Liver (tissue), 9 donors: Measurements from ENCODE around the gene SCGN. TPM values are rescaled to one million over a fixed set of nuclear protein-coding genes. Genes with fewer than 3 reads are reported as not detected.

Experiments
- DNase-seq: peaks from one replicate; pipeline ENCODE4 v3.0.0-alpha.2; 2017; ENCODE audit warnings: low spot score
- H3K27ac ChIP-seq, 2 donors: one replicate each; pipeline ENCODE4 v1.7.0; 2013; ENCODE audit warnings: inconsistent platforms in 2 of 2, low read length in 2 of 2, control low read depth in 1 of 2, low read depth in 1 of 2, mild to moderate bottlenecking in 1 of 2
- H3K27me3 ChIP-seq, 4 donors: one replicate each; pipeline versions ENCODE4 v1.6.1 to v1.7.0; 2013; ENCODE audit warnings: low read length in 3 of 4, inconsistent platforms in 1 of 4, mild to moderate bottlenecking in 1 of 4, moderate library complexity in 1 of 4; ENCODE audit not compliant: control insufficient read depth in 4 of 4, insufficient read depth in 4 of 4
- H3K36me3 ChIP-seq, 4 donors: one replicate each; pipeline versions ENCODE4 v1.6.1 to v1.7.0; 2013; ENCODE audit warnings: low read length in 3 of 4, mild to moderate bottlenecking in 3 of 4, low read depth in 1 of 4, moderate library complexity in 1 of 4; ENCODE audit not compliant: control insufficient read depth in 4 of 4, insufficient read depth in 3 of 4
- H3K4me1 ChIP-seq, 4 donors: one replicate each; pipeline versions ENCODE4 v1.6.1 to v1.7.0; 2013; ENCODE audit warnings: low read length in 3 of 4, mild to moderate bottlenecking in 3 of 4, moderate library complexity in 1 of 4; ENCODE audit not compliant: control insufficient read depth in 4 of 4, insufficient read depth in 4 of 4
- H3K4me3 ChIP-seq, 3 donors: one replicate each; pipeline versions ENCODE4 v1.6.1 to v1.7.0; 2013; ENCODE audit warnings: low read length in 3 of 3, control low read depth in 1 of 3, low read depth in 1 of 3, mild to moderate bottlenecking in 1 of 3
- H3K9ac ChIP-seq, 2 donors: one replicate each; pipeline ENCODE4 v1.7.0; 2013; ENCODE audit warnings: low read length in 2 of 2, mild to moderate bottlenecking in 2 of 2, moderate library complexity in 2 of 2, control low read depth in 1 of 2, low read depth in 1 of 2
- H3K9me3 ChIP-seq, 4 donors: one replicate each; pipeline versions ENCODE4 v1.6.1 to v1.7.0; 2013; ENCODE audit warnings: low read length in 3 of 4; ENCODE audit not compliant: control insufficient read depth in 4 of 4
- ATF3 ChIP-seq: IDR thresholded peaks from 2 replicates; pipeline ENCODE4 v1.6.1; 2016; ENCODE audit warnings: antibody characterized with exemption
- CTCF ChIP-seq: fragments of 150-350 bp; IDR thresholded peaks from 2 replicates; pipeline ENCODE4 v1.5.1; 2017; ENCODE audit warnings: improper control_type of control experiment, low read depth, low read length; ENCODE audit not compliant: missing input control
- FOXA1 ChIP-seq: IDR thresholded peaks from 2 replicates; pipeline ENCODE4 v1.6.1; 2016; ENCODE audit warnings: antibody characterized with exemption
- FOXA2 ChIP-seq: IDR thresholded peaks from 2 replicates; pipeline ENCODE4 v1.6.1; 2016; ENCODE audit warnings: antibody characterized with exemption
- GABPA ChIP-seq, 2 donors: IDR thresholded peaks in 1 of 2; conservative IDR thresholded peaks in 1 of 2; 2 replicates each; pipeline ENCODE4 v1.6.1; 2016; ENCODE audit warnings: antibody characterized with exemption in 2 of 2, mild to moderate bottlenecking in 1 of 2, moderate library complexity in 1 of 2
- HNF4A ChIP-seq, 2 donors: conservative IDR thresholded peaks; 2 replicates each; pipeline ENCODE4 v1.6.1; 2016; ENCODE audit warnings: antibody characterized with exemption in 2 of 2, mild to moderate bottlenecking in 2 of 2
- HNF4G ChIP-seq: IDR thresholded peaks from 2 replicates; pipeline ENCODE4 v1.6.1; 2016; ENCODE audit warnings: antibody characterized with exemption
- NR2F2 ChIP-seq: IDR thresholded peaks from 2 replicates; pipeline ENCODE4 v1.6.1; 2016; ENCODE audit warnings: antibody characterized with exemption
- RAD21 ChIP-seq, 2 donors: IDR thresholded peaks; 2 replicates each; pipeline ENCODE4 v1.6.1; 2016; ENCODE audit warnings: antibody characterized with exemption in 2 of 2, mild to moderate bottlenecking in 2 of 2
- REST ChIP-seq: IDR thresholded peaks from 2 replicates; pipeline ENCODE4 v1.6.1; 2016; ENCODE audit warnings: antibody characterized with exemption, mild to moderate bottlenecking
- RXRA ChIP-seq, 2 donors: IDR thresholded peaks; 2 replicates each; pipeline ENCODE4 v1.6.1; 2017 to 2018; ENCODE audit warnings: antibody characterized with exemption in 2 of 2, mild to moderate bottlenecking in 1 of 2
- SP1 ChIP-seq: IDR thresholded peaks from 2 replicates; pipeline ENCODE4 v1.6.1; 2018; ENCODE audit warnings: antibody characterized with exemption, mild to moderate bottlenecking
- TAF1 ChIP-seq: conservative IDR thresholded peaks from 2 replicates; pipeline ENCODE4 v1.6.1; 2016; ENCODE audit warnings: antibody characterized with exemption, mild to moderate bottlenecking
- YY1 ChIP-seq: IDR thresholded peaks from 2 replicates; pipeline ENCODE4 v1.6.1; 2016; ENCODE audit warnings: antibody characterized with exemption, mild to moderate bottlenecking
- ZBTB33 ChIP-seq: IDR thresholded peaks from 2 replicates; pipeline ENCODE4 v1.6.1; 2016; ENCODE audit warnings: antibody characterized with exemption
- WGBS: extraction: QIAGEN DNeasy Blood & Tissue Kit; methylation state at CpG from one replicate; pipeline ENCODE4 v1.1.7; 2013; 5-methylcytosine and 5-hydroxymethylcytosine counted together
- polyA plus RNA-seq, 2 donors: library from polyadenylated mRNA; stranded (reverse) in 1 of 2; unstranded in 1 of 2; fragments of 200-250 nt in 1 of 2; fragments of >200 nt in 1 of 2; fragmentation: Nextera tagmentation in 1 of 2; extraction: Ambion mirVana in 1 of 2; gene quantifications; one replicate each; pipeline versions ENCODE4 v1.2.1 to v1.2.3, GENCODE V29; 2013 to 2015
- total RNA-seq, 2 donors: library from RNA; depleted of rRNA; stranded (reverse); fragments of >200 nt; gene quantifications; one replicate each; pipeline ENCODE4 v1.2.3, GENCODE V29; 2014
- donor health status: healthy.
- donor health status: healthy.
- donor health status: healthy.
- donor health status: healthy.
- donor health status: healthy.

The SCGN gene
- total and polyA plus RNA-seq, 4 donors: 0.28 to 8.1 (median 2.8) TPM

GRCh38 chr6:25623065-25623464 is 28.9 kb upstream of the SCGN start (continued):
- no peak for TF ChIP-seq REST
- no peak for TF ChIP-seq RXRA (IDR thresholded peaks at IDR 0.05)
- no peak for TF ChIP-seq TAF1
- TF ChIP-seq ATF3: no peak
- TF ChIP-seq GABPA (IDR thresholded peaks at IDR 0.05 in 1 of 2, conservative IDR thresholded peaks at IDR 0.05 in 1 of 2): no peak

GRCh38 chr6:25623879-25624278 is 28.1 kb upstream of the SCGN start:
- TF ChIP-seq FOXA2 (no peak), TAF1 (no peak), ATF3 (no peak), SP1 (no peak), NR2F2 (no peak), HNF4A (conservative IDR thresholded peaks at IDR 0.05) (no peak), RAD21 (IDR thresholded peaks at IDR 0.05) (no peak)
- WGBS: 88% methylated on average over 1 of the region's 1 CpG
- no peak for DNase-seq

GRCh38 chr6:25627001-25627400 is 25.0 kb upstream of the SCGN start:
- Histone ChIP-seq H3K4me3 (no peak overlapping the region), H3K27ac (no peak overlapping the region), H3K9me3 (no peaks in the 10 kb centered on the region), H3K36me3 (no peaks in the 10 kb centered on the region), H3K9ac (no peak overlapping the region), H3K4me1 (peaks cover 0 to 6% (median 0%) of the 10 kb centered on the region in 4 donors), H3K27me3 (no peaks in the 10 kb centered on the region)
- no peak for TF ChIP-seq FOXA1
- TF ChIP-seq RXRA (IDR thresholded peaks at IDR 0.05): no peak
- TF ChIP-seq NR2F2: no peak
- TF ChIP-seq HNF4G: no peak
- no peak for TF ChIP-seq RAD21 (IDR thresholded peaks at IDR 0.05)
- no peak for TF ChIP-seq ATF3
- TF ChIP-seq ZBTB33: no peak
- no peak for TF ChIP-seq TAF1
- TF ChIP-seq REST: no peak
- TF ChIP-seq HNF4A (conservative IDR thresholded peaks at IDR 0.05): no peak
- no peak for TF ChIP-seq SP1
- no peak for TF ChIP-seq YY1
- no peak for TF ChIP-seq FOXA2
- no peak for TF ChIP-seq CTCF
- TF ChIP-seq GABPA (IDR thresholded peaks at IDR 0.05 in 1 of 2, conservative IDR thresholded peaks at IDR 0.05 in 1 of 2): no peak
- no peak for DNase-seq
- WGBS: 94% methylated on average over 3 of the region's 3 CpGs

More at GRCh38 chr6:25623879-25624278, 28.1 kb upstream of the SCGN start:
- peaks cover 0 to 6% (median 4%) of the 10 kb centered on the region in 4 donors for H3K4me1 ChIP-seq
- H3K9me3 ChIP-seq: no peaks in the 10 kb centered on the region
- H3K4me3 ChIP-seq: no peak overlapping the region
- no peak overlapping the region for H3K27ac ChIP-seq
- H3K36me3 ChIP-seq: no peaks in the 10 kb centered on the region
- no peaks in the 10 kb centered on the region for H3K27me3 ChIP-seq
- H3K9ac ChIP-seq: no peak overlapping the region
